Type B pancreatic cell (in vitro differentiated cells): ENCODE data around the gene MEI4. TPM values are rescaled to one million over a fixed set of nuclear protein-coding genes. Genes with fewer than 3 reads are reported as not detected.
A peak's percentile ranks its signal among the peaks of the same experiment; 100 is the strongest.

Source experiments
- DNase-seq: peaks from one replicate; pipeline ENCODE4 v3.0.0; 2021; ENCODE audit warnings: mixed read lengths; ENCODE audit not compliant: unreplicated experiment; ENCODE audit errors: extremely low spot score
- H3K27ac Mint-ChIP-seq: 2 replicates; pipeline ENCODE4 v1.8.0; 2021; ENCODE audit warnings: mild to moderate bottlenecking, mixed read lengths
- H3K27me3 Mint-ChIP-seq: 2 replicates; pipeline ENCODE4 v1.8.0; 2021; ENCODE audit warnings: mixed read lengths
- H3K36me3 Mint-ChIP-seq: 2 replicates; pipeline ENCODE4 v1.8.0; 2021; ENCODE audit warnings: mixed read lengths
- H3K4me1 Mint-ChIP-seq: one replicate; pipeline ENCODE4 v1.8.0; 2021; ENCODE audit warnings: mixed read lengths; ENCODE audit not compliant: unreplicated experiment
- H3K4me3 Mint-ChIP-seq: 2 replicates; pipeline ENCODE4 v1.8.0; 2021; ENCODE audit warnings: mild to moderate bottlenecking, mixed read lengths
- H3K9me3 Mint-ChIP-seq: 2 replicates; pipeline ENCODE4 v1.8.0; 2021; ENCODE audit warnings: mixed read lengths
- total RNA-seq: library from RNA; stranded (reverse); gene quantifications from 2 replicates; pipeline ENCODE4 v1.2.1, GENCODE V29; 2021; ENCODE audit warnings: low replicate concordance
- TF ChIP-seq, protein P1 (sequence below): fragments of 200-600 bp; sonication (generic); conservative IDR thresholded peaks from 2 replicates; pipeline ENCODE4 v1.5.0; 2021; ENCODE audit warnings: antibody characterized with exemption, mild to moderate bottlenecking

MEI4 gene
- total RNA-seq, 1 donor from 2014 or later, result 0.29 TPM

GRCh38 chr6:77786935-77787629, 134.2 kb downstream of the MEI4 start:
- TF ChIP-seq, protein P1, sequence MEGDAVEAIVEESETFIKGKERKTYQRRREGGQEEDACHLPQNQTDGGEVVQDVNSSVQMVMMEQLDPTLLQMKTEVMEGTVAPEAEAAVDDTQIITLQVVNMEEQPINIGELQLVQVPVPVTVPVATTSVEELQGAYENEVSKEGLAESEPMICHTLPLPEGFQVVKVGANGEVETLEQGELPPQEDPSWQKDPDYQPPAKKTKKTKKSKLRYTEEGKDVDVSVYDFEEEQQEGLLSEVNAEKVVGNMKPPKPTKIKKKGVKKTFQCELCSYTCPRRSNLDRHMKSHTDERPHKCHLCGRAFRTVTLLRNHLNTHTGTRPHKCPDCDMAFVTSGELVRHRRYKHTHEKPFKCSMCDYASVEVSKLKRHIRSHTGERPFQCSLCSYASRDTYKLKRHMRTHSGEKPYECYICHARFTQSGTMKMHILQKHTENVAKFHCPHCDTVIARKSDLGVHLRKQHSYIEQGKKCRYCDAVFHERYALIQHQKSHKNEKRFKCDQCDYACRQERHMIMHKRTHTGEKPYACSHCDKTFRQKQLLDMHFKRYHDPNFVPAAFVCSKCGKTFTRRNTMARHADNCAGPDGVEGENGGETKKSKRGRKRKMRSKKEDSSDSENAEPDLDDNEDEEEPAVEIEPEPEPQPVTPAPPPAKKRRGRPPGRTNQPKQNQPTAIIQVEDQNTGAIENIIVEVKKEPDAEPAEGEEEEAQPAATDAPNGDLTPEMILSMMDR, result peak; percentile 16
- Mint-ChIP-seq H3K4me1 (no peaks in the 10 kb centered on the region), H3K36me3 (no peaks in the 10 kb centered on the region), H3K9me3 (peaks cover 4% of the 10 kb centered on the region), H3K27ac (no peak overlapping the region), H3K27me3 (no peaks in the 10 kb centered on the region), H3K4me3 (no peak overlapping the region)
- DNase-seq, result no peak

- no peak for DNase-seq
- H3K4me1 Mint-ChIP-seq, result no peaks in the 10 kb centered on the region
- H3K4me3 Mint-ChIP-seq, result no peak overlapping the region
- H3K27ac Mint-ChIP-seq, result no peak overlapping the region
- TF ChIP-seq, protein P1, result no peak
- no peaks in the 10 kb centered on the region for H3K36me3 Mint-ChIP-seq
- H3K9me3 Mint-ChIP-seq, result peaks cover 17% of the 10 kb centered on the region
- H3K27me3 Mint-ChIP-seq, result no peaks in the 10 kb centered on the region
These were observed 144.3 kb downstream of the MEI4 start for GRCh38 chr6:77796824-77797809.

- no peaks in the 10 kb centered on the region for H3K4me1 Mint-ChIP-seq
- TF ChIP-seq, protein P1, result no peak
- no peak overlapping the region for H3K4me3 Mint-ChIP-seq
- DNase-seq, result no peak
- no peaks in the 10 kb centered on the region for H3K9me3 Mint-ChIP-seq
- H3K27me3 Mint-ChIP-seq, result no peaks in the 10 kb centered on the region
- H3K27ac Mint-ChIP-seq, result no peak overlapping the region
- H3K36me3 Mint-ChIP-seq, result no peaks in the 10 kb centered on the region
These were observed 159.5 kb downstream of the MEI4 start for GRCh38 chr6:77812304-77812703.

GRCh38 chr6:77813090-77813489, 160.3 kb downstream of the MEI4 start:
- no peak overlapping the region for H3K27ac Mint-ChIP-seq
- no peaks in the 10 kb centered on the region for H3K27me3 Mint-ChIP-seq
- no peaks in the 10 kb centered on the region for H3K4me1 Mint-ChIP-seq
- H3K36me3 Mint-ChIP-seq, result no peaks in the 10 kb centered on the region
- DNase-seq, result no peak
- no peaks in the 10 kb centered on the region for H3K9me3 Mint-ChIP-seq
- no peak overlapping the region for H3K4me3 Mint-ChIP-seq
- TF ChIP-seq, protein P1, result no peak

DNA sequence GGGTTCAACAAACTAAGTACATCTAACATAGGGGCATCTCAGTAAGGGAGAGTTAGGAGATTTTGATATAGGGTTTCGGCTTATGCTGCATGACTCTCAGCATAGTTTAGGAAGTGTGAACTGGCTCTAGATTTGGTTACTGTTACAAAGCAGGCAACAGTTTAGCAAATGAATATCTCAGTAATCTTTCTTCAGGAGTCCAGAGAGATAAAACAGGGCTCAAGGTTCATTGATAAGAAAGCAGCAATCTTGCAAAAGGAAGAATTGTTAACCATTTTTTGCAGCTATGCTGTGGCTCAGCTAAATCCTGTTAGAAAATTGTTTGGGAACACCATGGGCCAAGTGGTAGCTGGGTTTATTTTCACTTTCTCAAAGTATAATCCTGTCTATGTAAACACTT, 161.3 kb downstream of the MEI4 start:
- H3K9me3 Mint-ChIP-seq, result no peaks in the 10 kb centered on the region
- no peaks in the 10 kb centered on the region for H3K4me1 Mint-ChIP-seq
- no peak for DNase-seq
- H3K4me3 Mint-ChIP-seq, result no peak overlapping the region
- no peaks in the 10 kb centered on the region for H3K27me3 Mint-ChIP-seq
- no peak overlapping the region for H3K27ac Mint-ChIP-seq
- TF ChIP-seq, protein P1, result no peak
- no peaks in the 10 kb centered on the region for H3K36me3 Mint-ChIP-seq
